HCT116 (cell line): Measurements from ENCODE around the gene LRRC4C. TPM values are rescaled to one million over a fixed set of nuclear protein-coding genes. Genes with fewer than 3 reads are reported as not detected.

Experiments
- ATAC-seq: fragments of 200-7000 bp; cut with Tn5 transposase; 2 replicates; pipeline ENCODE4 v1.9.1; 2020; ENCODE audit warnings: mild to moderate bottlenecking, moderate library complexity
- BruUV-seq: library from RNA; stranded (reverse); fragments of 400-500 nt; replicated peaks from 2 replicates; lab custom pipeline; 2021; lab: Mats Ljungman, UMichigan
- CTCF ChIA-PET: fragments of 300-600 bp; sonication (Branson Sonifier 250); formaldehyde crosslinking; loops from one replicate; lab custom pipeline; 2021; ENCODE audit warnings: antibody characterized with exemption; lab: Charles Lee
- POLR2A ChIA-PET: fragments of 300-600, 350-600 bp; sonication (Branson Sonifier 250); formaldehyde crosslinking; loops from one replicate; lab custom pipeline; 2021; ENCODE audit warnings: antibody characterized with exemption; lab: Charles Lee
- RAD21 ChIA-PET, 2 experiments: fragments of 300-600 bp; sonication (Branson Sonifier 250); formaldehyde crosslinking; loops; one replicate each; lab custom pipeline; 2023; ENCODE audit warnings: low total read pairs in 2 of 2; ENCODE audit not compliant: uncharacterized antibody in 2 of 2, unreplicated experiment in 2 of 2, low non-redundant PET in 1 of 2; lab: Charles Lee
- DNase-seq: peaks from one replicate; pipeline ENCODE4 v3.0.0-alpha.2; 2010; ENCODE audit warnings: low read depth, low spot score
- H2AFZ ChIP-seq: fragments of 200-600 bp; shearing (Covaris generic), sonication (generic); 2 replicates; pipeline ENCODE4 v1.6.1; 2017; ENCODE audit warnings: low read depth, mixed run types, mixed read lengths, antibody characterized with exemption, low read length; ENCODE audit not compliant: poor library complexity, severe bottlenecking
- H3K27ac ChIP-seq: 2 replicates; pipeline ENCODE4 v1.5.1; 2012; ENCODE audit warnings: low read depth, low read length
- H3K27me3 ChIP-seq: fragments of 200-600 bp; sonication (generic); 2 replicates; pipeline ENCODE4 v1.6.1; 2016; ENCODE audit warnings: mixed run types, low read length, mixed read lengths; ENCODE audit not compliant: insufficient read depth
- H3K36me3 ChIP-seq, 2 experiments: fragments of 200-500 bp in 1 of 2; fragments of 200-600 bp in 1 of 2; sonication (Bioruptor generic) in 1 of 2; sonication (generic) in 1 of 2; 2 replicates each; pipeline versions ENCODE4 v1.5.1 to v1.6.1; 2014 to 2016; ENCODE audit warnings: low read length in 2 of 2, inconsistent platforms in 1 of 2, mixed read lengths in 1 of 2, mixed run types in 1 of 2; ENCODE audit not compliant: insufficient read depth in 2 of 2, control insufficient read depth in 1 of 2
- H3K4me1 ChIP-seq, 2 experiments: fragments of 200-600 bp in 1 of 2; sonication (generic) in 1 of 2; 2 replicates each; pipeline versions ENCODE4 v1.5.1 to v1.6.1; 2012 to 2017; ENCODE audit warnings: low read length in 2 of 2, inconsistent platforms in 1 of 2, mild to moderate bottlenecking in 1 of 2, mixed read lengths in 1 of 2, mixed run types in 1 of 2, moderate library complexity in 1 of 2; ENCODE audit not compliant: insufficient read depth in 2 of 2, control insufficient read depth in 1 of 2
- H3K4me2 ChIP-seq: fragments of 200-600 bp; sonication (generic); 2 replicates; pipeline ENCODE4 v1.6.1; 2017; ENCODE audit warnings: mixed run types, low read length, mixed read lengths
- H3K4me3 ChIP-seq, 2 experiments: fragments of 200-600 bp in 1 of 2; sonication (generic) in 1 of 2; replicated peaks in 1 of 2; 2 replicates each; pipeline ENCODE4 v1.5.1; 2011 to 2016; ENCODE audit warnings: low read length in 2 of 2, control low read depth in 1 of 2, low read depth in 1 of 2, mild to moderate bottlenecking in 1 of 2, mixed read lengths in 1 of 2, mixed run types in 1 of 2
- H3K79me2 ChIP-seq: fragments of 200-600 bp; sonication (generic); 2 replicates; pipeline ENCODE4 v1.6.1; 2017; ENCODE audit warnings: mild to moderate bottlenecking, mixed run types, low read length, moderate library complexity, mixed read lengths; ENCODE audit not compliant: insufficient read depth
- H3K9ac ChIP-seq: fragments of 200-600 bp; sonication (generic); 2 replicates; pipeline ENCODE4 v1.6.1; 2016; ENCODE audit warnings: low read length, mixed read lengths
- H3K9me2 ChIP-seq: fragments of 200-600 bp; sonication (generic), shearing (Covaris generic); 2 replicates; pipeline ENCODE4 v1.6.1; 2017; ENCODE audit warnings: mixed run types, mild to moderate bottlenecking, moderate library complexity; ENCODE audit not compliant: insufficient read depth
- H3K9me3 ChIP-seq, 2 experiments: fragments of 200-500 bp in 1 of 2; fragments of 200-600 bp in 1 of 2; sonication (Bioruptor generic) in 1 of 2; sonication (generic) in 1 of 2; 2 replicates each; pipeline ENCODE4 v1.6.1; 2014 to 2017; ENCODE audit warnings: low read length in 2 of 2, mixed read lengths in 2 of 2, inconsistent platforms in 1 of 2, low read depth in 1 of 2, mild to moderate bottlenecking in 1 of 2, mixed run types in 1 of 2, moderate library complexity in 1 of 2; ENCODE audit not compliant: control insufficient read depth in 1 of 2, insufficient read depth in 1 of 2
- H4K20me1 ChIP-seq: fragments of 200-600 bp; sonication (generic), shearing (Covaris generic); 2 replicates; pipeline ENCODE4 v1.6.1; 2017; ENCODE audit warnings: mixed run types, mild to moderate bottlenecking, moderate library complexity; ENCODE audit not compliant: insufficient read depth
- CBX3 ChIP-seq: IDR thresholded peaks from 2 replicates; pipeline ENCODE4 v1.6.1; 2012; ENCODE audit warnings: low read depth
- CEBPB ChIP-seq: IDR thresholded peaks from 2 replicates; pipeline ENCODE4 v1.6.1; 2012; ENCODE audit warnings: low read depth
- EGR1 ChIP-seq: IDR thresholded peaks from 2 replicates; pipeline ENCODE4 v1.6.1; 2012; ENCODE audit warnings: low read depth
- ELF1 ChIP-seq: IDR thresholded peaks from 2 replicates; pipeline ENCODE4 v1.6.1; 2012; ENCODE audit warnings: low read depth, borderline replicate concordance
- FOSL1 ChIP-seq: IDR thresholded peaks from 2 replicates; pipeline ENCODE4 v1.6.1; 2012; ENCODE audit warnings: low read depth
- JUND ChIP-seq: IDR thresholded peaks from 2 replicates; pipeline ENCODE4 v1.6.1; 2012
- POLR2A ChIP-seq: IDR thresholded peaks from 2 replicates; pipeline ENCODE4 v1.7.0; 2011; ENCODE audit warnings: borderline replicate concordance; ENCODE audit not compliant: insufficient read depth, insufficient read length; ENCODE audit errors: extremely low read depth
- RAD21 ChIP-seq: IDR thresholded peaks from 2 replicates; pipeline ENCODE4 v1.6.1; 2012; ENCODE audit warnings: low read depth, mild to moderate bottlenecking
- SIN3A ChIP-seq: IDR thresholded peaks from 2 replicates; pipeline ENCODE4 v1.6.1; 2012; ENCODE audit warnings: low read depth
- SRF ChIP-seq: IDR thresholded peaks from 2 replicates; pipeline ENCODE4 v1.6.1; 2012; ENCODE audit warnings: low read depth
- ZFX ChIP-seq: fragments of 450-650 bp; IDR thresholded peaks from 2 replicates; pipeline ENCODE4 v1.6.1; 2017
- intact Hi-C: fragments of 100-400 bp; cut with micrococcal nuclease; formaldehyde crosslinking; loops from 2 replicates; pipeline ENCODE4 v1.10.0; 2022
- total RNA-seq: library from RNA; stranded (reverse); gene quantifications from one replicate; pipeline ENCODE4 v1.2.1, GENCODE V29; 2021; ENCODE audit not compliant: unreplicated experiment
- TF ChIP-seq, protein P1 (sequence below): IDR thresholded peaks from 2 replicates; pipeline ENCODE4 v1.6.1; 2011; ENCODE audit warnings: mild to moderate bottlenecking, low read length, moderate library complexity; ENCODE audit not compliant: insufficient replicate concordance; ENCODE audit errors: extremely low read depth
- TF ChIP-seq, protein P2 (sequence below), 3 experiments: fragments of 200-600 bp in 1 of 3; sonication (generic) in 1 of 3; IDR thresholded peaks in 2 of 3; conservative IDR thresholded peaks in 1 of 3; 2 replicates each; pipeline ENCODE4 v1.5.1; 2012 to 2017; ENCODE audit warnings: low read depth in 2 of 3, low read length in 2 of 3, antibody characterized with exemption in 1 of 3, borderline replicate concordance in 1 of 3, control low read depth in 1 of 3, mild to moderate bottlenecking in 1 of 3, mixed read lengths in 1 of 3, mixed run types in 1 of 3, moderate library complexity in 1 of 3; ENCODE audit not compliant: insufficient read depth in 1 of 3
- TF ChIP-seq, protein P3 (sequence below): IDR thresholded peaks from 2 replicates; pipeline ENCODE4 v1.6.1; 2012
- TF ChIP-seq, protein P4 (sequence below): IDR thresholded peaks from 2 replicates; pipeline ENCODE4 v1.6.1; 2012
- TF ChIP-seq, protein P5 (sequence below): IDR thresholded peaks from 2 replicates; pipeline ENCODE4 v1.6.1; 2012; ENCODE audit warnings: low read depth

The LRRC4C gene
- total RNA-seq, 1 experiment from 2014 or later, result not detected

DNA sequence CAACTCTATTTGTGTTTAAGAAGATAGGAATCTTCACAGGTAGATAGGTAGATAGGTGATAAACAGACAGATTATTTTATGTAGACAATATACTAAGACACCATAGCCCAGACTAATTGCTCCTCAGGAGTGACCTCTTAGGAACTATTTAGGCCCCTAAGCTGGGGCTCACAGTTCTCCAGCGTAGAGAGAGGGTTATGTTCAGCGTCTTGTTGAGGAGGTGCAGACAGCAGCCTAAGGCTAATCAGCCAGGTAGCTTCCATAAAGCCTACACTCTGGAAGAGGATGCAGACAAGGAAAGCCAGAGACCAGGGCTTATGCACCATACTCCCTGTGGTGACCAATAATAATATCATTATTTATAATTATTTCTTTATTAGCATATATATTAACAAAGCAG lies 705.2 kb downstream of the LRRC4C start (continued):
- TF ChIP-seq, protein P1, sequence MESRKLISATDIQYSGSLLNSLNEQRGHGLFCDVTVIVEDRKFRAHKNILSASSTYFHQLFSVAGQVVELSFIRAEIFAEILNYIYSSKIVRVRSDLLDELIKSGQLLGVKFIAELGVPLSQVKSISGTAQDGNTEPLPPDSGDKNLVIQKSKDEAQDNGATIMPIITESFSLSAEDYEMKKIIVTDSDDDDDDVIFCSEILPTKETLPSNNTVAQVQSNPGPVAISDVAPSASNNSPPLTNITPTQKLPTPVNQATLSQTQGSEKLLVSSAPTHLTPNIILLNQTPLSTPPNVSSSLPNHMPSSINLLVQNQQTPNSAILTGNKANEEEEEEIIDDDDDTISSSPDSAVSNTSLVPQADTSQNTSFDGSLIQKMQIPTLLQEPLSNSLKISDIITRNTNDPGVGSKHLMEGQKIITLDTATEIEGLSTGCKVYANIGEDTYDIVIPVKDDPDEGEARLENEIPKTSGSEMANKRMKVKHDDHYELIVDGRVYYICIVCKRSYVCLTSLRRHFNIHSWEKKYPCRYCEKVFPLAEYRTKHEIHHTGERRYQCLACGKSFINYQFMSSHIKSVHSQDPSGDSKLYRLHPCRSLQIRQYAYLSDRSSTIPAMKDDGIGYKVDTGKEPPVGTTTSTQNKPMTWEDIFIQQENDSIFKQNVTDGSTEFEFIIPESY, result no peak
- TF ChIP-seq JUND (no peak), FOSL1 (no peak), ZFX (no peak), CBX3 (no peak)
- TF ChIP-seq, protein P2, sequence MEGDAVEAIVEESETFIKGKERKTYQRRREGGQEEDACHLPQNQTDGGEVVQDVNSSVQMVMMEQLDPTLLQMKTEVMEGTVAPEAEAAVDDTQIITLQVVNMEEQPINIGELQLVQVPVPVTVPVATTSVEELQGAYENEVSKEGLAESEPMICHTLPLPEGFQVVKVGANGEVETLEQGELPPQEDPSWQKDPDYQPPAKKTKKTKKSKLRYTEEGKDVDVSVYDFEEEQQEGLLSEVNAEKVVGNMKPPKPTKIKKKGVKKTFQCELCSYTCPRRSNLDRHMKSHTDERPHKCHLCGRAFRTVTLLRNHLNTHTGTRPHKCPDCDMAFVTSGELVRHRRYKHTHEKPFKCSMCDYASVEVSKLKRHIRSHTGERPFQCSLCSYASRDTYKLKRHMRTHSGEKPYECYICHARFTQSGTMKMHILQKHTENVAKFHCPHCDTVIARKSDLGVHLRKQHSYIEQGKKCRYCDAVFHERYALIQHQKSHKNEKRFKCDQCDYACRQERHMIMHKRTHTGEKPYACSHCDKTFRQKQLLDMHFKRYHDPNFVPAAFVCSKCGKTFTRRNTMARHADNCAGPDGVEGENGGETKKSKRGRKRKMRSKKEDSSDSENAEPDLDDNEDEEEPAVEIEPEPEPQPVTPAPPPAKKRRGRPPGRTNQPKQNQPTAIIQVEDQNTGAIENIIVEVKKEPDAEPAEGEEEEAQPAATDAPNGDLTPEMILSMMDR (IDR thresholded peaks at IDR 0.05 in 2 of 3, conservative IDR thresholded peaks at IDR 0.05 in 1 of 3; ENCODE audit: borderline replicate concordance in 1 of 3, insufficient read depth in 1 of 3, low read depth in 2 of 3, low read length in 2 of 3), result no peak
- TF ChIP-seq, all 23 proteins: peak for 0

DNA sequence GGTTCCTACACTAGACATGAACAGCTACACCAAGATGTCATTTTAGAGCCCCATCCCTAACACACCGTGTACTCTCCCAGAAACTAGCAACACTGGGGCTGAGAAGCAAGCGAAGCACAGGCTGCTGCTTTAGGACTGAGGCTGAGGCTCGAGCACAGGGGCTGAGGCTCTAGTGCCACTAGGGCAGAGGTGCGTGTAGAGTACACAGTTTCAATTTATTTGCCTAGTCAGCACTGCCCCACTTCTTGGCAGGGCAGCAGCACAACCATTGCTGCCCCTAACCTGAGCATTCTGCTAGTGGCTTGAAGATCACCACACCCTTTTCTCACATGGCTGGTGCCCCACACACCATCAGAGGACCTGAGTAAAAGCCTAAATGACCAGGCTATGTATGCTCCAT lies 713.2 kb downstream of the LRRC4C start:
- no peak overlapping the region for H3K9ac ChIP-seq
- POLR2A ChIA-PET, result no interaction called here
- RAD21 ChIA-PET, result no interaction called here
- no peaks in the 10 kb centered on the region for H3K36me3 ChIP-seq
- no peaks in the 10 kb centered on the region for H3K27me3 ChIP-seq
- H3K9me3 ChIP-seq, result peaks cover 10 to 24% of the 10 kb centered on the region in 2 experiments; a peak in 2 of 4 replicates
- H3K79me2 ChIP-seq, result no peaks in the 10 kb centered on the region
- no peak overlapping the region for H3K4me3 ChIP-seq
- no peaks in the 10 kb centered on the region for H3K4me1 ChIP-seq
- no peak overlapping the region for H2AFZ ChIP-seq
- H3K4me2 ChIP-seq, result no peak overlapping the region
- no peaks in the 10 kb centered on the region for H3K9me2 ChIP-seq
- no peaks in the 10 kb centered on the region for H4K20me1 ChIP-seq
- no peak for ATAC-seq
- intact Hi-C loops, result no loop called here
- DNase-seq, result no peak
- no peak overlapping the region for H3K27ac ChIP-seq
- CTCF ChIA-PET, result no interaction called here
- BruUV-seq, result no TSS peak
- TF ChIP-seq RAD21 (no peak), CBX3 (no peak), EGR1 (no peak), ELF1 (no peak), SRF (no peak), SIN3A (no peak), JUND (no peak), POLR2A (no peak), CEBPB (no peak)
- TF ChIP-seq, protein P3, sequence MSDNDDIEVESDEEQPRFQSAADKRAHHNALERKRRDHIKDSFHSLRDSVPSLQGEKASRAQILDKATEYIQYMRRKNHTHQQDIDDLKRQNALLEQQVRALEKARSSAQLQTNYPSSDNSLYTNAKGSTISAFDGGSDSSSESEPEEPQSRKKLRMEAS, result no peak
- TF ChIP-seq, protein P2 (IDR thresholded peaks at IDR 0.05 in 2 of 3, conservative IDR thresholded peaks at IDR 0.05 in 1 of 3; ENCODE audit: borderline replicate concordance in 1 of 3, insufficient read depth in 1 of 3, low read depth in 2 of 3, low read length in 2 of 3), result no peak
- TF ChIP-seq, protein P4, sequence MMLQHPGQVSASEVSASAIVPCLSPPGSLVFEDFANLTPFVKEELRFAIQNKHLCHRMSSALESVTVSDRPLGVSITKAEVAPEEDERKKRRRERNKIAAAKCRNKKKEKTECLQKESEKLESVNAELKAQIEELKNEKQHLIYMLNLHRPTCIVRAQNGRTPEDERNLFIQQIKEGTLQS, result no peak
- TF ChIP-seq, protein P5, sequence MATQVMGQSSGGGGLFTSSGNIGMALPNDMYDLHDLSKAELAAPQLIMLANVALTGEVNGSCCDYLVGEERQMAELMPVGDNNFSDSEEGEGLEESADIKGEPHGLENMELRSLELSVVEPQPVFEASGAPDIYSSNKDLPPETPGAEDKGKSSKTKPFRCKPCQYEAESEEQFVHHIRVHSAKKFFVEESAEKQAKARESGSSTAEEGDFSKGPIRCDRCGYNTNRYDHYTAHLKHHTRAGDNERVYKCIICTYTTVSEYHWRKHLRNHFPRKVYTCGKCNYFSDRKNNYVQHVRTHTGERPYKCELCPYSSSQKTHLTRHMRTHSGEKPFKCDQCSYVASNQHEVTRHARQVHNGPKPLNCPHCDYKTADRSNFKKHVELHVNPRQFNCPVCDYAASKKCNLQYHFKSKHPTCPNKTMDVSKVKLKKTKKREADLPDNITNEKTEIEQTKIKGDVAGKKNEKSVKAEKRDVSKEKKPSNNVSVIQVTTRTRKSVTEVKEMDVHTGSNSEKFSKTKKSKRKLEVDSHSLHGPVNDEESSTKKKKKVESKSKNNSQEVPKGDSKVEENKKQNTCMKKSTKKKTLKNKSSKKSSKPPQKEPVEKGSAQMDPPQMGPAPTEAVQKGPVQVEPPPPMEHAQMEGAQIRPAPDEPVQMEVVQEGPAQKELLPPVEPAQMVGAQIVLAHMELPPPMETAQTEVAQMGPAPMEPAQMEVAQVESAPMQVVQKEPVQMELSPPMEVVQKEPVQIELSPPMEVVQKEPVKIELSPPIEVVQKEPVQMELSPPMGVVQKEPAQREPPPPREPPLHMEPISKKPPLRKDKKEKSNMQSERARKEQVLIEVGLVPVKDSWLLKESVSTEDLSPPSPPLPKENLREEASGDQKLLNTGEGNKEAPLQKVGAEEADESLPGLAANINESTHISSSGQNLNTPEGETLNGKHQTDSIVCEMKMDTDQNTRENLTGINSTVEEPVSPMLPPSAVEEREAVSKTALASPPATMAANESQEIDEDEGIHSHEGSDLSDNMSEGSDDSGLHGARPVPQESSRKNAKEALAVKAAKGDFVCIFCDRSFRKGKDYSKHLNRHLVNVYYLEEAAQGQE, result no peak
